Fibroblast of pulmonary artery (primary cell): ENCODE measurements around the gene TTC21A.

Experiments used
- DNase-seq: peaks from one replicate; pipeline ENCODE4 v3.0.0-alpha.2; 2010; ENCODE audit warnings: low read depth
- H3K4me3 ChIP-seq: replicated peaks from 2 replicates; pipeline ENCODE4 v1.5.1; 2011; ENCODE audit warnings: low read depth, mild to moderate bottlenecking, control low read depth, low read length, moderate library complexity
- TF ChIP-seq, protein P1 (sequence below): IDR thresholded peaks from 2 replicates; pipeline ENCODE4 v1.5.1; 2011; ENCODE audit warnings: mild to moderate bottlenecking, control low read depth, low read length, inconsistent platforms; ENCODE audit errors: missing control alignments

TTC21A gene

GRCh38 chr3:39098473-39099000 is 8.9 kb upstream of the TTC21A start:
- DNase-seq, result no peak
- TF ChIP-seq, protein P1, sequence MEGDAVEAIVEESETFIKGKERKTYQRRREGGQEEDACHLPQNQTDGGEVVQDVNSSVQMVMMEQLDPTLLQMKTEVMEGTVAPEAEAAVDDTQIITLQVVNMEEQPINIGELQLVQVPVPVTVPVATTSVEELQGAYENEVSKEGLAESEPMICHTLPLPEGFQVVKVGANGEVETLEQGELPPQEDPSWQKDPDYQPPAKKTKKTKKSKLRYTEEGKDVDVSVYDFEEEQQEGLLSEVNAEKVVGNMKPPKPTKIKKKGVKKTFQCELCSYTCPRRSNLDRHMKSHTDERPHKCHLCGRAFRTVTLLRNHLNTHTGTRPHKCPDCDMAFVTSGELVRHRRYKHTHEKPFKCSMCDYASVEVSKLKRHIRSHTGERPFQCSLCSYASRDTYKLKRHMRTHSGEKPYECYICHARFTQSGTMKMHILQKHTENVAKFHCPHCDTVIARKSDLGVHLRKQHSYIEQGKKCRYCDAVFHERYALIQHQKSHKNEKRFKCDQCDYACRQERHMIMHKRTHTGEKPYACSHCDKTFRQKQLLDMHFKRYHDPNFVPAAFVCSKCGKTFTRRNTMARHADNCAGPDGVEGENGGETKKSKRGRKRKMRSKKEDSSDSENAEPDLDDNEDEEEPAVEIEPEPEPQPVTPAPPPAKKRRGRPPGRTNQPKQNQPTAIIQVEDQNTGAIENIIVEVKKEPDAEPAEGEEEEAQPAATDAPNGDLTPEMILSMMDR, result no peak
- H3K4me3 ChIP-seq, result no peak overlapping the region

- no peak overlapping the region for H3K4me3 ChIP-seq
- no peak for DNase-seq
- TF ChIP-seq, protein P1, result no peak
Observed at GRCh38 chr3:39099242-39099641, 8.2 kb upstream of the TTC21A start.

DNA sequence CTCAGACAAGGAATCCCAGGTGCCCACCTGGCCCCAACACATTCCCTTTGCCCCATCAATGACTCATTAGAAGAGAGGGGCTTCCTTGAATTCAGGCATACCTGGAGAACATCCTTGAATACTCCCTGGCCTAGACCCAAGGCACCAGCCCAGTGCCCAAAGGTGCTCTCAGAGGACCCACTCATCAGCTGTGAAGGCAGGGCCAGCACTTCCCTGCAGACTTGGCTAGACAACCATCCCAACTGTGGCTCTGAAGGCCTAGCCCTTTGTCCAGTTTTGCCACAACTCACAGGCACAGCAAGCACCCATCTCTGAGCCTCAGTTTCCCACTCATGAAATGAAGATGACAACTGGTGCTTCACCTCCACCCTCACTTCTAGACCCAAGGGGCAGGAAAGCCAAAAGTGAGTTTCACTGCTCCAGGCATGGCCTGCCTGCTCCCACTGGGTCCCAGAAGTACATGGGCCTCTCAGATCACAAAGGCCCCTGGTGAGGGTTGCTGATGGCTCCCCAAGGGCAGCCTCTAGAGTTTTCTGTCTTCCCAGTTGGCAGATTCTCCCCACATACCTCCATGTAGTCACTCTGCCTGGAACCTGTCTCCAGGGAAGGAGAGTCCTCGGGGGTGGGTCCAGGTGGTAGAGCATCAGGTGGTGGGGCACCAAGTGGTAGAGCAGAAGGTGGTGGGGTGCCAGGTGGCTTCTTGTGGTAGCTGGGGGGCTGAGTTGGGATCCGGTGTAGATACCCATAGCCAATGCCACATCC is 7.6 kb upstream of the TTC21A start:
- TF ChIP-seq, protein P1, result no peak
- DNase-seq, result no peak
- no peak overlapping the region for H3K4me3 ChIP-seq

DNA sequence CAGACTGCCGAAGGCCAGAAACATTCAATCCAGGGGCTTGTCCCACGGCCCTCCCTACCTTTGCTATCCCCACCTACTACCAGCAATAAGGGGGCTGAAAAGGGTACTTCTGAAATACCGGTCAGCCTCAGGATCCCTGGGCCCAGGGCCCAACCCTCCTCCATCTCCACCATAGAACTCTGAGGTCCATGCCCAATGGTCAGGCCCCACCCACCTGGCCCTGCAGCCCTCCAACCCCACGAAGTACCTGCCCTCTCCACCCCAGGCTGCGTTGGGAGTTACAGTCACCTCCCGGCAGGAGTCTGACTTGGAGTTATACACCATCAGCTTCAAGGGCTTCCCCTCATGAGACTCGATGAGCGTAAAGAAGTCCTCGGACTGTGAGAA is 7.0 kb upstream of the TTC21A start:
- TF ChIP-seq, protein P1, result no peak

GRCh38 chr3:39101022-39101689 is 6.3 kb upstream of the TTC21A start:
- H3K4me3 ChIP-seq, result no peak overlapping the region
- TF ChIP-seq, protein P1, result peak; percentile 75
- peak; percentile 49 for DNase-seq

More for the DNA sequence above, 7.0 kb upstream of the TTC21A start:
- DNase-seq, result no peak
- no peak overlapping the region for H3K4me3 ChIP-seq

DNA sequence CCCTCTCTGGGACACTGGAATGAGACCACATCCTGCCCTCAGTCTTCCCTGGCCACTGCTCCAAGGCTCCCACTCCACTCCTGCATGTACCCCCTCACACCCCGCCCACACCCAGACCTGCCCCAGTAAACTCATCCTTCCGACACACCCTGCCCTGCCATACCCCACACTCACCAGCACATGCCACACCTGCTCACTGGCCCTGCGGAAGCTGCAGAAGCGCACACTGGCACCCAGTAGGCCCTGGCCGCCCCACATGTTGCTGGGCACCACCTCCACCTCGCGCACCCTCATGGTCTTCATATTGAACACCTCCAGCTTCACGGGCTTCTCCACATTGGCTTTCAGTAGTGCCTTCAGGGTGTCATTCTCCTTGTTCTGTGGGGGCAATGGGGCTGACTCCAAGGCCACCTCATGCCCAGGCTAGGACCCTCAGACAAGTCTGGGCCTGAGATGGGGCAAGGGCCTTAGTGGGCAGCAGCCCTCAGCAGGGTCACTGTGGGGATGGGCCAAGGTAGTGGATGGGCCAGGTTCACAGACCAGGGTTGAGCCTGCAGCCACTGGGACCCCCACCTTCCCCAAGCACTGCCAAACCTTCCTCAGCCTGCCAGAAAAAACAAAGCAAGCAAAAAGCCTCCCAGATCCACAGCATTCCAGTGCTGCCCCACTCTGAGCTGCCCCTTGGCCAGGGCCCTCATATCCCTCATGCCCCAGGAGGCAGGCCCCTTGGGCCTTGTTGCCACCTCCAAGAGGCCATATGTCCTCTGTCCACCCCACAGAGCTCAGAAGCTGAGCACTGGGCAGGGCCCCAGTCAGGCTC is 4.8 kb upstream of the TTC21A start:
- TF ChIP-seq, protein P1, result no peak
- no peak overlapping the region for H3K4me3 ChIP-seq
- DNase-seq, result no peak
